Mammary epithelial cell (primary cell): Measurements from ENCODE around the gene IBTK.

Experiments
- EZH2 ChIP-seq: IDR thresholded peaks from 2 replicates; pipeline ENCODE4 v1.6.1; 2012; ENCODE audit warnings: low read length, inconsistent platforms, borderline replicate concordance
- TF ChIP-seq, protein P1 (sequence below), 2 donors: IDR thresholded peaks in 1 of 2; conservative IDR thresholded peaks in 1 of 2; 2 replicates each; pipeline ENCODE4 v1.5.1; 2011 to 2012; ENCODE audit warnings: inconsistent platforms in 2 of 2, low read length in 2 of 2, mild to moderate bottlenecking in 2 of 2, control low read depth in 1 of 2, low read depth in 1 of 2; ENCODE audit not compliant: insufficient read depth in 1 of 2; ENCODE audit errors: extremely low read depth in 1 of 2

DNA sequence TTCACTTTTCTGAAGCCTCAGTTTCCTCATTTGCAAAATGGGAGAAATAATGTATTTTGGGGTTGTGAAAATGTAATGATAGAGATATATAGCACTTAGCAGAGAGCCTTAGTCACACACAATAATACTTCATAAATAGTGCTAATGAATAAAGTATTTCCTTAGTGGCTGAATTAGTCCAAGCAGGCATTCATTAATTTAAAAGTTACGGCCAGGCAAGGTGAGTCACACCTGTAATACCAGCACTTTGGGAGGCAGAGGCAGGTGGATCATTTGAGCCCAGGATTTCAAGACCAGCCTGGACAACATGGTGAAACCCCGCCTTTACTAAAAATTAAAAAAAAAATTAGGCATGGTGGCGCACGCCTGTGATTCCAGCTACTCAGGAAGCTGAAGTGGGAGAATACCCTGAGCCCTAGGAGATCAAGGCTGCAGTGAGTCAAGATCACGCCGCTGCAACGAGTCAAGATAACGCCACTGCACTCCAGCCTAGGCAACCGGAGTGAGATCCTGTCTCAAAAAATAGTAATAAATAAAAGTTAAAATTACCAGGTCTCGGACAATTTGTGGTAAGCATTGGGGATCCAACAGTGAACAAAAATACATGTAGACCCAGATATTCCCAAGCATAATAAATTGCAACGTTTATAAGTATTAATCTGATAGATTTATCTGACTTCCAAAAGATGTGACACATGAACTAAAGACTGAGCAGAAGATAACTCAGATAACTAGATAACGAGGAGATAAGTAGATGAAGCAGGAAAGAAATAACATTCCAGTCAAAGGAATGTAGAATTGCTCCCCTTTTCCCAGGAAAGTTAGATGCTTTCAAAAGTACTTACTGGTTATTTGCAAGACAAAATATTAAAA is 2.1 kb upstream of the IBTK start:
- TF ChIP-seq, protein P1, sequence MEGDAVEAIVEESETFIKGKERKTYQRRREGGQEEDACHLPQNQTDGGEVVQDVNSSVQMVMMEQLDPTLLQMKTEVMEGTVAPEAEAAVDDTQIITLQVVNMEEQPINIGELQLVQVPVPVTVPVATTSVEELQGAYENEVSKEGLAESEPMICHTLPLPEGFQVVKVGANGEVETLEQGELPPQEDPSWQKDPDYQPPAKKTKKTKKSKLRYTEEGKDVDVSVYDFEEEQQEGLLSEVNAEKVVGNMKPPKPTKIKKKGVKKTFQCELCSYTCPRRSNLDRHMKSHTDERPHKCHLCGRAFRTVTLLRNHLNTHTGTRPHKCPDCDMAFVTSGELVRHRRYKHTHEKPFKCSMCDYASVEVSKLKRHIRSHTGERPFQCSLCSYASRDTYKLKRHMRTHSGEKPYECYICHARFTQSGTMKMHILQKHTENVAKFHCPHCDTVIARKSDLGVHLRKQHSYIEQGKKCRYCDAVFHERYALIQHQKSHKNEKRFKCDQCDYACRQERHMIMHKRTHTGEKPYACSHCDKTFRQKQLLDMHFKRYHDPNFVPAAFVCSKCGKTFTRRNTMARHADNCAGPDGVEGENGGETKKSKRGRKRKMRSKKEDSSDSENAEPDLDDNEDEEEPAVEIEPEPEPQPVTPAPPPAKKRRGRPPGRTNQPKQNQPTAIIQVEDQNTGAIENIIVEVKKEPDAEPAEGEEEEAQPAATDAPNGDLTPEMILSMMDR (conservative IDR thresholded peaks at IDR 0.05 in 1 of 2, IDR thresholded peaks at IDR 0.05 in 1 of 2; ENCODE audit: extremely low read depth in 1 of 2, insufficient read depth in 1 of 2, low read depth in 1 of 2, low read length in 2 of 2): no peak
- TF ChIP-seq EZH2: no peak
